Thyroid gland (tissue), 4 donors: ENCODE measurements around the gene ARHGAP24.

Source experiments
- CTCF ChIP-seq, 6 experiments: fragments of 200-600 bp in 3 of 6; fragments of 450-650 bp in 3 of 6; sonication (generic) in 3 of 6; IDR thresholded peaks; one replicate each; pipeline ENCODE4 v1.5.1; 2016 to 2019; ENCODE audit warnings: antibody characterized with exemption in 6 of 6, mild to moderate bottlenecking in 2 of 6, inconsistent platforms in 1 of 6, moderate library complexity in 1 of 6
- POLR2A ChIP-seq, 2 donors: fragments of 450-650 bp; IDR thresholded peaks; one replicate each; pipeline ENCODE4 v1.6.1; 2017; ENCODE audit warnings: antibody characterized with exemption in 2 of 2, mild to moderate bottlenecking in 2 of 2, moderate library complexity in 1 of 2

GRCh38 chr4:85555206-85555605 is 80.3 kb downstream of the ARHGAP24 start:
- no peak for TF ChIP-seq CTCF (IDR thresholded peaks at IDR 0.05)
- no peak for TF ChIP-seq POLR2A (IDR thresholded peaks at IDR 0.05)
